RKO (cell line): ENCODE results near the gene HS3ST3A1.
"Not testable (repeated sequence)": the region's sequence is repeated elsewhere in the genome, so short reads cannot be mapped to it uniquely, and the experiment has no call there.

ENCODE experiments used
- DNase-seq: peaks from one replicate; pipeline ENCODE4 v3.0.0-alpha.2; 2016; ENCODE audit warnings: low spot score

Gene HS3ST3A1

DNA sequence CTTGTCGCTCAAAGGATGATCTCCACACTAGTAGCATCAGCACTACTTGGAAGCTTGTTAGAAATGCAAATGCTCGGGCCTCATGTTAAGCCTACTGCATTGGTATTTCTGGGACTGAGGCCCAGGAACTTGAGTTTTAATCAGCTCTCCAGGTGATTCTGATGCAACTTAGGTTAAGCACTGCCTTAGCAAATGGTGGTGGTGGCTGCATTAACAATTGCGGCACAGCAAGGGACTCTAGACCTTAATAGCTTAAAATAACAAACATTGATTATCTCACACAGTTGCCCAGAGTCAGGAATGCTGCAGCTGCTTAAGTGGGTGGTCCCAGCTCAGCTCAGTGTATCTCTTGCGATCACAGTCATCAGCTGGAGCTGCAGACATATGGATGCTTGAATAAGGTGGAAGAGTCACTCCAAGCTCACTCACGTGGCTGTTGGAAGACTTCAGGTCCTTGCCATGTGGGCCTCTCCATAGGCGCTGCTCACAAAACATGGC lies 25.8 kb downstream of the HS3ST3A1 start:
- DNase-seq, result no peak

DNA sequence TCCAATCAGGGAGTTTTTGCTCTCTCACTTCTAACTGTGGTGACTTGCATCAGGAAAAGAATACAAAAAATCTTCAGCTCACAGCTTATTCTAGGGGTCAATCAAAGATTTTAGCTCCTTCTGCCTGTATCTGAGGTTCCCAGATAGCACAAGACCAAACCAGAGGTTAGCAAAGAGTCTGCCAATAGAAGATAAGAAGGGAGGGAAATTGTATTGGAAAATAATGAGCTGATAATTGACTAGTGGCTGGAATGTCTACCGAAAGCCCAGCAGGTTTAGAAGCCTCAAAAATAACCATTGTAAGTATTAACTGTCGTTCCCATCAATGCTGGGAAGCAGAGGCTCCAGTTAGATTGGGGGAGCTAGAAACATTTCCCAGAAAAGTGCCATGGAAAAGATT lies 26.3 kb downstream of the HS3ST3A1 start:
- no peak for DNase-seq

DNA sequence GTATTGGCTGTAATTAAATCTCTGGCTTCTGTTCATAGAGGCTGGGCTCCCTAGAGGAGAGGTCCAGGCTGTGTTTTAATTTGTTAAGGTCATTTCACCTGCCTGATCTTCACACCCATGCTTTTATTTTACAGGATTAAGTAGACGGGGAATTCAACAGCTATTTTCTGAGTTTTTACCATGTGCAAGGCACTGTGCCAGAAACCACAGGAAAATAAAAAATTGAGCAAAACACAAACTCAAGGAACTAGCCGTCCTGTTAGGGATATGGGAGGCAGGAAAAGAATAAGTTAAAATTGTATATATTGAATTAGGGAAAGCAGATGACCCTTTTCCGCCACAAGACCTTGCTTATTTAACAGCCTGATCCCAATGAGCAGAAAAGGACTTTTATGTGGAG lies 29.1 kb downstream of the HS3ST3A1 start:
- no peak for DNase-seq

DNA sequence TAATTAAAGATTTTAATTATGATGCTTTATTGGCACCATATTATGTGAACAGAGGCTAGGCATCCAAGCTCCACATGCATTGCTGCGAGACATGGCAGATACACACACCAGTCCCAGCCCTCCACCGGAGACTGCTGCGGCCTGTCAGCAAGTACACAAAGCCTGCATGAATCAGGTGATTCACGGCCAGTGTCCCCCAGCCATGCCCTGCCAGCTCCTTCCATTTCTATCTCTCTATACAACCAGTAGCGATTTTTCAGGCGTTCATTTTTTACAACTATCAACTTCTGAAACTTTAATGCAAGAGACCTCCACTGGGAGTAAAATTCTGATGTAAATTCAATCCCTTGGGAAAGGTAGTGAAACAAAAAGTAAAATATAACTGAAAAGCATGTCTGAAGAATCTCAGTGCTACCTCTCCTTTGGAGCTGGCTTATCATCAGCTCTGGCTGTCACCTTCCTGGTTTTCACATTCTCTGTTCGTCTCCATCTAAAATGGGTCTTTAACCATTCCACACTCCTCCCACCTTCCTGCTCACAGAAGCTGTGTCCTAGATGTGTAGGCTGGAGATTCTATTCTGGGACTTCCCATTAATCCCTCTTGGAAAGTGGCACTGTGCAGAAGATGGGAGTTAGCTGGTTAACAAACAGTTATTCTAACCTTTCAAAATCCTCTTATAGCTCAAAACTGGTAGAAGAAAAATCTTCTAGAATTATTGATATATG lies 32.2 kb downstream of the HS3ST3A1 start:
- no peak for DNase-seq

DNA sequence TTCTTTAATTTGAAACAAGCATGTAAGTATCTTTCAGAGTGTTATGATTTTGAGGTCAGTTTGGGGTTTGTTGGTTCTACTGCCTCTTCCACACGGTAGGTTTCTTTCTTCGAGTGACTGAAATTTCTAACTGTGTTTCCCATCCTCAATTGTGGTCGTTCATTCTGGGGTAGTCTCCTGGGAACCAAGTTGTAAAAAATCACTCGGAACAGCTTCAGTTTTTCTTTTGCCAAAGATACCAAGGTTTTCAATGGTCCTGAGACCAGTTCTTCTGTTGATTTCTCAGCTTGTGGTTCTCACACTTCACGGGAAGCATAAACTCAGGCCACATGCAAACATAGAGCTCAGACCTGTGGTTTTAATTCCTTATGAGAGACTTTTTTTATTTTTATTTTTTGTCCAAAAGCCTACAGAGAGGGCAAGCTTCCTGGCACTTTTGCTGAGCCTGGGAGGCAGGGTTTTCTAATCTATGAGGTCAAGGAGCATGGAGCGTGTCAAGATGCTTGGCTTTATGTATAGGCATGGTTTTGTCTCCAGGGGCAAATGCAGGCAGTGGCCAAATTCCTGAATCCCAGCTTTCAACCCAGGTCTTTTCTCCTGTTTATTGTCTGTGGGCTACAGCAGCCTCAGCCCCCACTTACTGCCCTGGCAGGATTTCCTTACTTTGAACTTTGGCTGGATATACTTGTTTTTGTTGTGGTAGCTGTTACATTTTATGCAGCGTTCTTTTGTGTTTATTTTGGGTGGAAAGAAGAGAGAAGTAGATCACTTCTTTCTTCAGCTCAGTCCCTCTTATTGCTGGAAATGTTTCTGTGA lies 32.9 kb downstream of the HS3ST3A1 start:
- no peak for DNase-seq

DNA sequence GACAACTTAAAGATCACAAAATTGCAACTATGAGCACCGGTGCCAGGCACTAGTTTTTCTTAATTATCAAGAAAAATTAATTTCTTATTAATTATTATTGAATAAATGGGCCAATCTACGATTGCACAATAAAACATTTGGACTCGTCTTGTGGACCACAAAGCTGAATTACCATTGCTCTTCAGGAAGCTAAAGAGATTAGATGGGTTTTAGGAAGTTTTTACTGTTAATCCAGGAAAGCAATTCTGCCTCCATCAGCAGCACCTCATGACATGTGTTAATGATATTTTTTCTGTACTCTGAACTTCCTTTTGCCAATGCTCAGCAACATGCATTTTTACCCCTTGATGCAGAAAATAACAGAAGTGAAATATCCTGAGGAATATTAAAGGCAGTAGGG lies 37.9 kb downstream of the HS3ST3A1 start:
- no peak for DNase-seq

DNA sequence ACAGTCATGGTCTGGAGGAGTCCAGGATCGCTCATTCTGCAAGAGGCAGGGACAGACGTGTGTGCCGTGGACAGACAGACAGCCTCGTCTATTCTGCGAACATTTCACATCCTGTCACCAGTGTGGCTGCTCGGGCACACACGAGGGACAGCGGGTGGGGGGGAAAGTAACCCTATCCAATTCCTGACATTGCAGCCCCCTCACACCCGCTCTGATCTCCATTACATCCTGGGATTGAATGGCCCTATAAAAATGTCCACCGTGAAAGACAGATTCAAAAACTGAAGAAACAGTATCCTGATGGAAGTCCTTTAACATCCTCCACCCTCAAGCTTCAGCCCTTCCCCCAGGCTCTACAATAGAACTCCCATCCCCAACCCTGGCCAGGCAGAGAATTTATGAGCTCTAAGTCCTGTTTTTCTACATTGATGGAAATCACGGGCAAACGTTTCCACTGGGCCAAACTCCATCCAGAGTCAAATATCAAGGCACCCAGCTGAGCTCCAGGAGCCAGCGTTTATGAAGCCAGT lies 39.4 kb downstream of the HS3ST3A1 start:
- peak; percentile 82 for DNase-seq

DNA sequence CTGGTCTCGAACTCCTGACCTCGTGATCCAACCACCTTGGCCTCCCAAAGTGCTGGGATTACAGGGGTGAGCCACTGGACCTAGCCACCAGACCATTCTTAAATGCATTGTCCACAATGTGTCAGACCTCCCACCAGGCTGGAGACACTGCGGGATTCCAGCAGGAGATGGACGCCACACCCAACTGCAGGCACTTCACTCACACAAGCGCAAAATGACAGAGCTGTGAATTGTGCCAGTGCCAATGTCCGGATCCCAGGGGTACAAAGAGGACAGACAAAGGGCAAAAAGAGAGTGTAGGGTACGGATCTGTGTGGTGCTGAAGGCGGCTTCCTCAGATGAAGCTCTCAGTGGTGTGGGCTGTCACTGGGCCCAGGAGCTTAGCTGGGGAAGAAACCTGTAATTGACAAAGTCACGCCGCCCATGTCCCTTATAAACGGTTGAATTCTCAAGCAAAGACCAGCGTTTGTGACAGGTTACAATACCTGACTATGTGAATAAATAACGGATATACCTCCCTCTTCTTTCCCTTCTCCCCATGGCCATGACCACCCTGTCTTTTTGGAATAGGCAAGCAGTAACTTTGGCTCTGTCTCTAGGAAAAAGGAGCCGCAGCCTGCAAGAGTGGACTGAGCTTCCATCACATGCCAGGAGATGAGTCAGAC lies 40.0 kb downstream of the HS3ST3A1 start:
- no peak for DNase-seq

DNA sequence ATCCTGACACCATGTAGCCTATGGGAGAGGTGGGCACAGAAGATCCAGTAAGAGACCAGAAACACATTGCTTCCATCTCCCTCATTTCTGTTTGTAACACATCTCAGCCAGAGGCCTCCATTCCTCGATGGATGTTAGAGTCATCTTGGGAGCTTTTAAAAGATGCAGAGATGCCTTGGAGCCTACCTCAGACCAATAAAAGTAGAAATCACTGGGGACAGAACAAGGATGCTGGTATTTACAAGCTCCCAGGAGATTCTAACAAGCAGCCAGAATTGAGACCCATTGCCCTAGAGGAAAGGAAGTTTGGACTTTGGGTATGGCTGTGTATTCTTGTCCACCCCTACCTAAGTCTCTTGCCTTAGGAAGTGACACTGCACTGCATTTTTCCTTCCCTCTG lies 40.8 kb downstream of the HS3ST3A1 start:
- DNase-seq, result no peak

DNA sequence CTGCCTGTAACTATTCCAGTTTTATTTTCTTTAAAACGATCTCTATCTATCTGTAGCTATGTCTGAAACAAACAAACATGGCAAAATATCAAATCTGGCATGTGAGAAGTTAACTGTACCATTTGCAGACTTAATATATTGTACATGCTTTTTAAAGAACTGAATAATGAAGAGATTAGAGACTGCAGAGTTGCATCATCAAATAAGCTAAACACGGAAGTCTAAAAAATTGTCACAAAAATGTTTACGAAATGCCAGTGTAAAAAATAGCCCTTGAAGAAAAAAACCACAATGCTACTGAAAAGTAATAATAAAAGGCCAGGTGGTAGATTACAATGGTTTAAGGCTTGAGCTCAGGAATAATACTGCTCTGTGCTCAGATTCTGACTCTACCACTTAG lies 43.1 kb downstream of the HS3ST3A1 start:
- no peak for DNase-seq

DNA sequence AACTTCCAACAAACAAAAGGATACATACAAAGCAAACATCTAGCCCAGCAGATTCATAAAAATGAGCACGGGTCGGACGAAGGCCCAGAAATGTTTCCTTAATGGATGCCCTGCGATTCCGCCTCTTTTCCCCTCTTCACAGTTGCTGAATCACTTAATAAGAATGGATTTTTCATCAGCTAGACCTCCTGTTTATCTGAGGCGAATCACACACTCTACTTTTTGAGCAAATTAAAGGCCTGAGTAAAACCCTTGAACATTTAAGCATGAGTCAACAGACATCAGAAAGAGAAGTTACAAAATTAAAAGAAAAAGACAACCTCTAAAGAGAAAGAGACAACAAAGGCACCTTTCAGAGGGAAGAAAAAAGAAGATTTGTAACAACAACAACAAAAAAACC lies 44.7 kb downstream of the HS3ST3A1 start:
- DNase-seq, result no peak

DNA sequence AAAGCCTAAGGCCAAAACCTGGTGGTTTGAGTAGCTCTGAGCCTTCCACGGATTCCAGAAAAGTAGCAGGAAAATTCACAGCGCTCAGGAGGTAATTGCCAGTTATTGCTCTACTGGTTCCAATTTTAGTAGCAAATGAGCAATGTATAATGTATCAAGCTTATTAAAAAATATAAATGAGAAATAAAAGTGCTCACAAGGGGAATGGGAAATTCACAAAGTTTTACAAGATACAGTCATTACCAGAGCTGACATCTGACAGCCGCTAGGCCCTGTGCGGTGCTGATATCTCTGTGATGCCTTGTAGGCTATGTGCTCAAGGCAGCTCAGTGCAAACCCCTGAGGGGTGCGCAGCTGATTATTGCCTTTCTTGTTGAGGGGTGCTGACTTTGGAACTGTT lies 47.5 kb downstream of the HS3ST3A1 start:
- DNase-seq, result no peak

DNA sequence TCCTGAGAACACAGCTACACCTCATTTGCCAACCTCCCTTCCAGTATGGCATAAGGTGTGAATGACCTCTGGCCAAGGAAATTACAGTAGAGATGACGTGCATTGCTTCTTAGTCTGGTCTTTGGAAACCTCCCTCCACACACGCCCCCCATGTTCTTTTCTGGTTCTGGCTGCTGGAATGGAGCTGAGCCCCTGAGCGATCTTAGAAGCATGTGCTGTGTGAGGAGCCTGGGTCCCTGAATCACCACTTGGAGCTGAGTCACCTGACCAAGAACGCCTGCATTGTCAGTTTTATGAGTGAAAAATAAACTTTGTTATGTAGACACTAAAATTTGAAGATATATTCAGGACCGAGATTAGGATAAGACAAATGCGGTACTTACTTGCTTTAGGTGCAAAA lies 51.4 kb downstream of the HS3ST3A1 start:
- no peak for DNase-seq

DNA sequence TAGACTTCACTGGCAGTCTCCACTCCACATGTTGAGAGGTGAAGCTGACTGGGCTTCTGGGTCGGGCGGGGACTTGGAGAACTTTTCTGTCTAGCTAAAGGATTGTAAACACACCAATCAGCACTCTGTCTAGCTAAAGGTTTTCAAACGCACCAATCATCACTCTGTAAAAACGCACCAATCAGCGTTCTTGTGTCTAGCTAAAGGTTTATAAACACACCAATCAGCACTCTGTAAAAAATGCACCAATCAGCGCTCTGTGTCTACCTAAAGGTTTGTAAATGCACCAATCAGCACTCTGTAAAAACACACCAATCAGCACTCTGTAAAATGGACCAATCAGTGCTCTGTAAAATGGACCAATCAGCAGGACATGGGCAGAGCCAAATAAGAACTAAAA lies 53.2 kb downstream of the HS3ST3A1 start:
- not testable (repeated sequence) for DNase-seq

DNA sequence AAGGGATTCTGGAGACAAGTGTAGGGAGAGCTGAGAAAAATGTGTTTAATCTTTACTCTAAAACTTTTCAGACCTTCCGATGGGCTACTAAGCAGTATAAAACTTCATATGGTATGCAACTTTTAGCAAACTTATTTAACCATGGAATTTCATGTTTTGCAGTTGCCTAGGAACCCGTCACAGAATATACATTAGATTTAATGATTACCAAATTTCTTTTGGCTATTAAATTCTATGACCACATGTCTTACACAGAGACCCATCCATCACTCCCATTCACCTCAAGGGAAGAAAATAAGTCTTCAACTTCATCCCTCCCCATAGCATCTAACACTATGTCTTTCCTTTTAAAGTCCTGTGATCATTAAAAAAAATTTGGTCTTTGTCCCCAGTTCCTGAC lies 54.9 kb downstream of the HS3ST3A1 start:
- no peak for DNase-seq

DNA sequence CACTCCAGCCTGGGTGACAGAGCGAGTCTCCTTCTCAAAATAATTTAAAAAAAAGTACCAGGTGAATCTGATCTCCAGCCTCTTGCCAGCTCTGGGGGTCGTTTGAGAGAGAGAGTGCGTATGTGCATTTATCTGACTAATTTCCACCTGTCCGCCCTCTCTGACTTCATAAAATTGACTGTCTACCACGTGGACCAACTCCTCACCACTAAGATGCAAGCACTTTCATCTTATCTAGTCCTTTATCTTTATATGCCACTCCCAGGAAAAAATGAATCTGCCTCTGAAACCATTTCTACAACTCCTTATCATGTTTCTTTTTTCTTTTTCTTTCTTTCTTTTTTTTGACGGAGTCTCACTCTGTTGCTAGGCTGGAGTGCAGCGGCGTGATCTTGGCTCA lies 55.8 kb downstream of the HS3ST3A1 start:
- no peak for DNase-seq

DNA sequence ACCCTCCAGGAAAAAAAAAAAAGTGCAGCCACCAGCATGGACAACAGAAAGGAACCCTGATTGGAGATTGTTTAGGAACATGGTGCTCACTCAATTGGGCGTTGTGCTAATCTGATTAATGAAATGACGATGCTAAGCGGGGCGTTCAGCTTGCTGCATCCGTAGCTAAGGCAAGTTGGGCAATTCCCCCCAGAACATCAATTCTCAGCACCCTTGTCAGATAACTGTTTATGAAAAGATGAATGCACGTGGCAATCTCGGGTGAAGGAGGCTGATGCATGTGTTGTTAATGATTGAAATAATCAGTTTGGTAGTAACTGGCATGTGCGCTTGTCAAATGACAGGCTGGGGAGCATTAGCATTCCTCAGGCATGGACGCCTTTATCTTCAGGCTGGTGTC lies 57.0 kb downstream of the HS3ST3A1 start:
- no peak for DNase-seq

DNA sequence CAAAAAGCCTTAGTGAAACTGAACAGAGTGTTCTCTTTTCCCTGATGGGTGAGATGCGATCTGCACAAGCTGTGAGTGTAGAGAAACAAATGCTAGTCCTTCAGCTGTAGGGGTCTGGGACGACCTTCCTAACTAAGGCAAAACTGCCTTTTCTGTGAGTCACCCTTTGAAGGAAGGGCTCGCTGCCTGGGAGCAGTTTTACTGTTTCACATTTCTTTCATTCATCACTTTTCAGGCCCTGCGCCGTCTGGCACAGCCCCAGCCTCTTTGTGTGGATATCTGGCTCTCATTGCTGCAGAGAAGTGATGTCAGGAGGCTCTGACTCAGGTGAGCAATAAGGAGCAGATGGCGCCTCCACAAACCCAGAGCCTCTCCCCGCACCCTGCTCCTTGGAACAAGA lies 57.4 kb downstream of the HS3ST3A1 start:
- DNase-seq, result no peak

DNA sequence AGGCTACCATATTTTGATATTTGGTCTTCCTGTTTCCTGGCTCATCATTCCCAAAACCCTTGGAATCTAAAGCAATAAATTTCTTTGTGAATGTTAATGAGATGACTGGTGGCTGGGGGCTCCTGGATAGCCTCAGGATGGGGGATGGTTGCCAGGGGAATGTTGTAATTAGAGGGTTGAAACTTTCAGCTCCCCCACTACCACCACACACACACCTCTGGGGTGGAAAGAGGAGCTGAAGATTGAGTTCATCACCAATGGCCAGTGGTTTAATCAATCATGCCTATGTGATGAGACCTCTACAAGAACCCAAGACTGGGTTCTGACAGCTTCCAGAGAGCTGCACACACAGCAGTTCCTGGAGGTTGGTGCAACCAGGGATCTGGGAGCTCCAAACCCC lies 59.1 kb downstream of the HS3ST3A1 start:
- DNase-seq, result no peak

DNA sequence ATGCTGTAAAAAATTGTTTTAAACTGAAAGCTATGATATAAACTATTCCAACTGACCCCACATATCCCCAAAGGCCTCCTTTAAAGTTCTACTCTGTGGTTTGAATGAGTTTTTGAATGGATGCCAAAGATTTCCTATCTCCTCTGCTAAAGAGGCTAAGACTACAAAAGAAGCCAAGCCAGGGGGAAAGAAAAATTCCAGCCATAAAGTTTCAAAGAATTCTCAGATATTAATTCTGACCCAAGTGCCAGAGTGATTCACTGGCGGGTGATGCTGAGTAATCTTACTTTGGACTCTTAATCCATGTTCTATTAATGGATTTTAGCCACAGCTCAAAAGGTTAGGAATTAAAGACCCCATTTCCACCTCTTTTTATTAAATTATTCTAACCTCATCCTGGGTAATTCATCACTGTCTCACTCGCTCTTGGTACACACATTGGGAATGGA lies 60.7 kb downstream of the HS3ST3A1 start:
- no peak for DNase-seq

DNA sequence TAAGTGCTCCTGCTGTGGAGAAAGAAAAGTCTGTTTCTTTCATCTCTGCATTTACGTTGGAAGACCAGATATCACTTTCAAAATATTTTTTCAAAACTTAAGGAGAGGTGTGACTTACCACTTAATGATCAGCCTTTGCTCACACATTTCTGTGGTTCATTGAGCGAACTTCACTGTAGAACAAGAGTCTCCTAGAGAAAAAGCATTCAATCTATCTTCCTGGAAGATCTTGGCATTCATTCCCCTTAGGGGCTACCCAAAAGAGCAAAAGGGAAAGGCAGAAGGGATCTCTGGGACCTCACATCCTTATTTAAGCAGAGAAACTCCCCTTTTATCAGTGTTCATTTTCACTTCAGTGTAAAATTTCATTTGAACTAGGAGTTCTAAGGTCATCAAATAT lies 61.2 kb downstream of the HS3ST3A1 start:
- DNase-seq, result no peak

DNA sequence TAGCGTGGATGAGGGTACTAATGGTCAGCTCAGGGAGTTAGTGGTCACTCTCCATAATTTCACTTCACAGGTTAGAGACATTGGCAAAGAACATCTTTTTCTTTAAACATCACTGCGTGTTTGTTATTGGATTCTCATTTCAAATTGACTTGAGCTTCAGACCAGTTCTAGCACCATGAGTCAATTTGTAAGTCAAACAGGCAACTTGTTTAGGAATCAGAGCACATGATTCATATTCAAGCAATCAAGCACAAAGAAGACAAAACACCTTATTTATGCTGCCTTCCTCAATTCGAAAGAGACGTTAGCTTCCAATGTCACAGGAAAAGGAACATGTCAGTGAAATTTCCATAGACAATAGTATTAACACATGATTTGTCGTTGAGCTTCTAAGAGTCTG lies 62.3 kb downstream of the HS3ST3A1 start:
- DNase-seq, result no peak
